K562 (cell line): Measurements from ENCODE around the gene URAD. TPM values are rescaled to one million over a fixed set of nuclear protein-coding genes. Genes with fewer than 3 reads are reported as not detected.

ENCODE experiments used
- ATAC-seq: fragments of 200-7000 bp; cut with Tn5 transposase; 3 replicates; pipeline ENCODE4 v1.9.1; 2020; ENCODE audit warnings: moderate library complexity
- BruUV-seq: library from RNA; stranded (reverse); fragments of 400-500 nt; replicated peaks from 2 replicates; lab custom pipeline; 2021; lab: Mats Ljungman, UMichigan
- CTCF ChIA-PET: fragments of 300-600 bp; formaldehyde crosslinking; extraction: SDS; loops from one replicate; lab custom pipeline; 2021; ENCODE audit warnings: low intra/inter-chr PET ratio; lab: Yijun Ruan, JAX
- POLR2A ChIA-PET: fragments of 300-600, 350-650 bp; sonication (Branson Sonifier 250); formaldehyde crosslinking; extraction: SDS; loops from one replicate; lab custom pipeline; 2021; ENCODE audit warnings: antibody characterized with exemption, inconsistent platforms; lab: Yijun Ruan, JAX
- DNase-seq, 4 experiments: peaks; one replicate each; pipeline versions ENCODE4 v3.0.0 to v3.0.0-alpha.2; 2011 to 2018; ENCODE audit warnings: low spot score in 3 of 4, mixed read lengths in 3 of 4; ENCODE audit errors: extremely low read depth in 1 of 4
- FAIRE-seq: peaks from 2 replicates; lab custom pipeline; 2011; peaks lifted over from hg19 to GRCh38; lab: Jason Lieb, UNC
- H2AFZ ChIP-seq: 2 replicates; pipeline ENCODE4 v1.6.0; 2011; ENCODE audit warnings: low read depth, low read length, control low read depth, inconsistent platforms
- H3K27ac ChIP-seq: fragments of 200-600 bp; 3 replicates; pipeline ENCODE4 v1.8.0; 2011; ENCODE audit warnings: low read depth, mild to moderate bottlenecking, control low read depth, inconsistent platforms, low read length, moderate library complexity, mixed read lengths; ENCODE audit errors: extremely low read depth
- H3K27me3 ChIP-seq, 2 experiments: fragments of 300-600 bp in 1 of 2; 2 replicates in 1 of 2; 3 replicates in 1 of 2; pipeline versions ENCODE4 v1.6.0 to v1.8.0; 2011; ENCODE audit warnings: inconsistent platforms in 2 of 2, low read length in 2 of 2, mild to moderate bottlenecking in 1 of 2, mixed read lengths in 1 of 2, moderate library complexity in 1 of 2; ENCODE audit not compliant: control insufficient read depth in 2 of 2, insufficient read depth in 2 of 2
- H3K36me3 ChIP-seq: fragments of 300-600 bp; 3 replicates; pipeline ENCODE4 v1.8.0; 2011; ENCODE audit warnings: mild to moderate bottlenecking, low read length, inconsistent platforms; ENCODE audit not compliant: control insufficient read depth, insufficient read depth
- H3K4me1 ChIP-seq, 2 experiments: fragments of 200-600 bp in 1 of 2; replicated peaks in 1 of 2; 2 replicates in 1 of 2; 3 replicates in 1 of 2; pipeline versions ENCODE4 v1.5.1 to v1.8.0; 2011; ENCODE audit warnings: inconsistent platforms in 2 of 2, low read length in 2 of 2, mild to moderate bottlenecking in 1 of 2, mixed read lengths in 1 of 2, moderate library complexity in 1 of 2; ENCODE audit not compliant: control insufficient read depth in 2 of 2, insufficient read depth in 2 of 2
- H3K4me2 ChIP-seq: 2 replicates; pipeline ENCODE4 v1.6.1; 2011; ENCODE audit warnings: low read length, control low read depth, inconsistent platforms, mixed read lengths; ENCODE audit not compliant: insufficient read depth
- H3K4me3 ChIP-seq: fragments of 200-600 bp; sonication (generic), shearing (Covaris generic); 2 replicates; pipeline ENCODE4 v1.5.1; 2016; ENCODE audit warnings: control low read depth, inconsistent platforms
- H3K79me2 ChIP-seq: fragments of 200-600 bp; 3 replicates; pipeline ENCODE4 v1.8.0; 2011; ENCODE audit warnings: low read length, inconsistent platforms; ENCODE audit not compliant: control insufficient read depth, insufficient read depth
- H3K9ac ChIP-seq, 2 experiments: 2 replicates each; pipeline versions ENCODE4 v1.6.0 to v1.6.1; 2011; ENCODE audit warnings: low read depth in 2 of 2, low read length in 2 of 2, control low read depth in 1 of 2, inconsistent platforms in 1 of 2, mild to moderate bottlenecking in 1 of 2, mixed read lengths in 1 of 2; ENCODE audit not compliant: insufficient read depth in 1 of 2
- H3K9me1 ChIP-seq: one replicate; pipeline ENCODE4 v1.6.0; 2011; ENCODE audit warnings: inconsistent platforms, mild to moderate bottlenecking, low read length, moderate library complexity; ENCODE audit not compliant: control insufficient read depth, insufficient read depth
- H3K9me3 ChIP-seq: replicated peaks from 2 replicates; pipeline ENCODE4 v1.5.1; 2011; ENCODE audit warnings: low read depth, low read length, inconsistent platforms; ENCODE audit not compliant: control insufficient read depth, insufficient read depth
- H4K20me1 ChIP-seq: replicated peaks from 2 replicates; pipeline ENCODE4 v1.6.1; 2011; ENCODE audit warnings: low read length, inconsistent platforms, mixed read lengths; ENCODE audit not compliant: control insufficient read depth, insufficient read depth
- ATF4 ChIP-seq: fragments of 450-650 bp; formaldehyde crosslinking; IDR thresholded peaks from 2 replicates; pipeline ENCODE4 v1.4.0; 2022; ENCODE audit warnings: mild to moderate bottlenecking, moderate library complexity
- CBX2 ChIP-seq: fragments of 200-600 bp; sonication (generic); IDR thresholded peaks from one replicate; pipeline ENCODE4 v1.6.1; 2012; ENCODE audit warnings: mild to moderate bottlenecking, low read length, inconsistent platforms; ENCODE audit not compliant: insufficient read depth, poor library complexity, severe bottlenecking
- E2F3 ChIP-seq: fragments of 250-450 bp; sonication (Bioruptor Pico); IDR thresholded peaks from 2 replicates; pipeline ENCODE4 v1.4.0; 2020; ENCODE audit warnings: mild to moderate bottlenecking
- MAX ChIP-seq: sonication (generic); formaldehyde crosslinking; IDR thresholded peaks from 2 replicates; pipeline ENCODE4 v1.9.0; 2022; ENCODE audit warnings: mild to moderate bottlenecking, missing genetic modification reagents
- MAZ ChIP-seq, 2 experiments: fragments of 450-650 bp in 1 of 2; sonication (generic) in 1 of 2; formaldehyde crosslinking; IDR thresholded peaks in 1 of 2; conservative IDR thresholded peaks in 1 of 2; 2 replicates each; pipeline versions ENCODE4 v1.4.0 to v1.5.0; 2020; ENCODE audit warnings: mild to moderate bottlenecking in 1 of 2, missing genetic modification reagents in 1 of 2
- MEF2A ChIP-seq: IDR thresholded peaks from 2 replicates; pipeline ENCODE4 v1.6.1; 2011; ENCODE audit warnings: low read depth, mild to moderate bottlenecking, low read length, moderate library complexity; ENCODE audit not compliant: control insufficient read depth
- NR1H2 ChIP-seq: sonication (generic); formaldehyde crosslinking; IDR thresholded peaks from 2 replicates; pipeline ENCODE4 v1.4.0; 2020; ENCODE audit warnings: mild to moderate bottlenecking, missing genetic modification reagents
- PCBP2 ChIP-seq: fragments of 200-400 bp; formaldehyde crosslinking; IDR thresholded peaks from 2 replicates; pipeline ENCODE4 v1.6.1; 2018; ENCODE audit warnings: low read length, low read depth, mild to moderate bottlenecking, moderate library complexity; ENCODE audit not compliant: poor library complexity, severe bottlenecking
- POLR2A ChIP-seq: fragments of 450-650 bp; conservative IDR thresholded peaks from 2 replicates; pipeline ENCODE4 v1.6.1; 2016
- POLR3A ChIP-seq: IDR thresholded peaks from 2 replicates; pipeline ENCODE4 v1.6.1; 2011; ENCODE audit warnings: borderline replicate concordance, mild to moderate bottlenecking, moderate library complexity; ENCODE audit not compliant: insufficient read length, insufficient read depth; ENCODE audit errors: extremely low read depth
- PPARD ChIP-seq: fragments of 250-450 bp; sonication (Bioruptor Pico); IDR thresholded peaks from 2 replicates; pipeline ENCODE4 v1.8.0; 2022; ENCODE audit warnings: inconsistent platforms, mild to moderate bottlenecking, moderate library complexity
- SMAD1 ChIP-seq: fragments of 150-350 bp; IDR thresholded peaks from 2 replicates; pipeline ENCODE4 v1.6.1; 2014; ENCODE audit warnings: low read length, low read depth; ENCODE audit not compliant: partially characterized antibody
- SMARCB1 ChIP-seq: IDR thresholded peaks from 2 replicates; pipeline ENCODE4 v1.6.1; 2011; ENCODE audit warnings: improper control_type of control experiment, low read depth; ENCODE audit not compliant: insufficient read length
- SRF ChIP-seq, 2 experiments: fragments of 250-450, 450-650 bp in 1 of 2; sonication (Bioruptor Pico) in 1 of 2; sonication (generic) in 1 of 2; formaldehyde crosslinking; IDR thresholded peaks; 2 replicates each; pipeline versions ENCODE4 v1.5.0 to v1.5.1; 2020 to 2022; ENCODE audit warnings: mild to moderate bottlenecking in 1 of 2, missing genetic modification reagents in 1 of 2
- TBP ChIP-seq: optimal IDR thresholded peaks from 2 replicates; pipeline ENCODE3; 2011; ENCODE audit warnings: low read depth, low read length, improper control_type of control experiment
- XRCC5 ChIP-seq: fragments of 200-400 bp; formaldehyde crosslinking; IDR thresholded peaks from 2 replicates; pipeline ENCODE4 v1.6.1; 2017; ENCODE audit warnings: low read depth, mild to moderate bottlenecking, low read length
- ZNF717 ChIP-seq: fragments of 250-450 bp; sonication (Bioruptor Pico); IDR thresholded peaks from 2 replicates; pipeline ENCODE4 v1.5.0; 2021
- ZNF764 ChIP-seq: fragments of 250-450 bp; sonication (Bioruptor Pico); IDR thresholded peaks from 2 replicates; pipeline ENCODE4 v1.4.0; 2020; ENCODE audit warnings: low read depth, mild to moderate bottlenecking, moderate library complexity
- ZNF830 ChIP-seq: fragments of 250-450 bp; sonication (Bioruptor Pico); IDR thresholded peaks from 2 replicates; pipeline ENCODE4 v1.5.0; 2021; ENCODE audit warnings: mild to moderate bottlenecking
- WGBS: fragments of 100-300 bp; shearing (Covaris generic); methylation state at CpG from one replicate; pipeline ENCODE4 v1.1.6; 2016; ENCODE audit warnings: low coverage, mixed read lengths; ENCODE audit not compliant: insufficient coverage; ENCODE audit errors: missing lambda C conversion rate; 5-methylcytosine and 5-hydroxymethylcytosine counted together
- in situ Hi-C: fragments of 300-500 bp; cut with MboI; formaldehyde crosslinking; loops from 4 replicates; pipeline ENCODE4 v1.15.0; 2018; ENCODE audit warnings: inconsistent platforms, mixed read lengths
- intact Hi-C: fragments of 100-400 bp; cut with micrococcal nuclease; formaldehyde crosslinking; loops from 2 replicates; pipeline ENCODE4 v1.14.2; 2022
- polyA plus RNA-seq, 8 experiments: library from polyadenylated mRNA; depleted of rRNA in 4 of 8; stranded (reverse) in 5 of 8; unstranded in 3 of 8; fragments of >200 nt; fragmentation: Nextera tagmentation in 2 of 8; fragmentation: Illumina TruSeq in 1 of 8; extraction: Ambion mirVana in 2 of 8; extraction: Trizol in 1 of 8; gene quantifications; 2 replicates each; pipeline versions ENCODE4 v1.2.1 to v1.2.3, GENCODE V29; 2011 to 2014; ENCODE audit warnings: inconsistent platforms in 1 of 8, missing spikeins in 1 of 8
- total RNA-seq, 7 experiments: library from RNA; depleted of rRNA in 6 of 7; stranded (reverse); fragments of >200 nt in 6 of 7; fragmentation: Illumina TruSeq in 2 of 7; extraction: Trizol in 2 of 7; gene quantifications; 2 replicates each; pipeline versions ENCODE4 v1.2.1 to v1.2.3, GENCODE V29; 2011 to 2021; ENCODE audit warnings: low replicate concordance in 1 of 7
- TF ChIP-seq, protein P1 (sequence below): fragments of 250-450 bp; sonication (Bioruptor Pico); IDR thresholded peaks from 2 replicates; pipeline ENCODE4 v1.8.0; 2021; ENCODE audit warnings: borderline replicate concordance, mild to moderate bottlenecking, moderate library complexity; ENCODE audit not compliant: poor library complexity, severe bottlenecking

Gene URAD
- total and polyA plus RNA-seq, 9 of the 15 experiments (the other 6 are each of a cell fraction or from before 2014, with no cell fraction given) = not detected

GRCh38 chr13:27963491-27963890 is 25.0 kb downstream of the URAD start (continued):
- no peak for TF ChIP-seq MEF2A

DNA sequence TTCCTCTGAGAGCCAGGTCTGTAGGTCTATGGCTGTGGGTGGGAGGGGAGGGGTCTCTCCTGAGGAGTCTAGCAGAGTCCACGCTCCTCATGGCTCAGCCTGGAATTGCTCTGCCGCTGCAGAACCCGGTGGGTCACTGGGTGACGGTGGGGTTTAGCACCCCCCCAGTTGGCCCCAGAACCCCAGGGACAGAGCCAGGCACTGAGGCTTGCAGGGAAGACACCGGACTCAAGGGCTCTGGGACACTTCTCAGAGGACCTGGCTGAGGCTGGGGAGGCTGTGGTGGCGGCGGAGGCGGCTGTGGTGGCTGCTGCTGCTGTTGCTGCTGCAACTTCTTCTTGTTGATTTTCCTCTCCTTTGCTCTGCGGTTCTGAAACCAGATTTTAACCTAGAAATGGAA is 25.5 kb downstream of the URAD start:
- H3K4me1 ChIP-seq = peaks cover 0 to 13% of the 10 kb centered on the region in 2 experiments; a peak in 2 of 5 replicates
- H3K27me3 ChIP-seq = peaks cover 13 to 55% of the 10 kb centered on the region in 2 experiments; a peak in 4 of 5 replicates
- no peaks in the 10 kb centered on the region; the same call in 1 of the 2 replicates for H4K20me1 ChIP-seq
- H3K4me2 ChIP-seq = no peak overlapping the region
- H3K27ac ChIP-seq = no peak overlapping the region
- ChIA-PET POLR2A (interaction anchor here (0.7 to 1.0 kb wide), 2 partner anchors 15 to 424 kb away, joined by 3 read pairs; no protein-coding TSS in a partner anchor), CTCF (no interaction called here)
- FAIRE-seq (no peak), ATAC-seq (no peak), DNase-seq (no peak)
- WGBS = 0% methylated on average over 2 of the region's 9 CpGs
- no peaks in the 10 kb centered on the region for H3K9me3 ChIP-seq
- BruUV-seq = no TSS peak
- no peak for TF ChIP-seq ZNF764 (CRISPR knock-in tag)
- no peak for TF ChIP-seq PPARD (CRISPR knock-in tag)
- TF ChIP-seq POLR3A = no peak
- TF ChIP-seq, protein P1, sequence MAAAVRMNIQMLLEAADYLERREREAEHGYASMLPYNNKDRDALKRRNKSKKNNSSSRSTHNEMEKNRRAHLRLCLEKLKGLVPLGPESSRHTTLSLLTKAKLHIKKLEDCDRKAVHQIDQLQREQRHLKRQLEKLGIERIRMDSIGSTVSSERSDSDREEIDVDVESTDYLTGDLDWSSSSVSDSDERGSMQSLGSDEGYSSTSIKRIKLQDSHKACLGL (CRISPR knock-in tag) = no peak
- no peak for TF ChIP-seq POLR2A
- TF ChIP-seq NR1H2 (CRISPR knock-in tag) = no peak
- no peak for TF ChIP-seq SMARCB1
- TF ChIP-seq CBX2 = no peak
- TF ChIP-seq ZNF717 (CRISPR knock-in tag) = no peak
- TF ChIP-seq SRF (CRISPR knock-in tag; IDR thresholded peaks at IDR 0.05) = no peak
- no peak for TF ChIP-seq MAZ (CRISPR knock-in tag; conservative IDR thresholded peaks at IDR 0.05 in 1 of 2, IDR thresholded peaks at IDR 0.05 in 1 of 2)
- TF ChIP-seq ATF4 (CRISPR knock-in tag) = no peak
- TF ChIP-seq TBP = no peak
- TF ChIP-seq SMAD1 = no peak
- TF ChIP-seq PCBP2 = no peak
- no peak for TF ChIP-seq XRCC5
- no peak for TF ChIP-seq MAX
- TF ChIP-seq E2F3 (CRISPR knock-in tag) = no peak
- TF ChIP-seq ZNF830 (CRISPR knock-in tag) = no peak
- H3K36me3 ChIP-seq = no peaks in the 10 kb centered on the region
- H3K9me1 ChIP-seq = no peaks in the 10 kb centered on the region
- no peaks in the 10 kb centered on the region for H3K79me2 ChIP-seq
- intact Hi-C loops = no loop called here
- in situ Hi-C loops = loop anchor here (25.0 kb wide), 1 partner anchor 451 kb away; no protein-coding TSS in a partner anchor
- no peak overlapping the region for H3K4me3 ChIP-seq
- no peak overlapping the region for H2AFZ ChIP-seq
- no peak overlapping the region for H3K9ac ChIP-seq
